GM12875 (cell line): ENCODE results near the gene CERS1.
"Not testable (repeated sequence)": the region's sequence is repeated elsewhere in the genome, so short reads cannot be mapped to it uniquely, and the experiment has no call there.

ENCODE experiments used
- H3K4me3 ChIP-seq: one replicate; pipeline ENCODE4 v1.5.1; 2011; ENCODE audit warnings: low read depth, low read length, control low read depth
- CTCF ChIP-seq: IDR thresholded peaks from 2 replicates; pipeline ENCODE4 v1.5.1; 2011; ENCODE audit warnings: low read depth, mild to moderate bottlenecking, control low read depth, inconsistent platforms, low read length, moderate library complexity, borderline replicate concordance; ENCODE audit not compliant: insufficient read depth

The CERS1 gene

GRCh38 chr19:18919086-18919899, 23.3 kb upstream of the CERS1 start, which contains the start of the genes COPE and DDX49:
COPE (minus strand) TSS chr19:18919387; CDS start chr19:18919348, 39 bp downstream.
DDX49 (plus strand) TSS chr19:18919715; CDS start chr19:18919742, 27 bp downstream.
- peak within 1 kb of the TSS; percentile 95 for H3K4me3 ChIP-seq
- no peak for TF ChIP-seq CTCF

- not testable (repeated sequence) for H3K4me3 ChIP-seq
Observed at GRCh38 chr19:18917593-18917992, 21.6 kb upstream of the CERS1 start.

GRCh38 chr19:18915639-18916038, 19.7 kb upstream of the CERS1 start:
- no peak overlapping the region for H3K4me3 ChIP-seq
- 0 out of 2 replicates have a peak, but pooled peaks have one; percentile 22 for TF ChIP-seq CTCF

- no peak overlapping the region for H3K4me3 ChIP-seq
- TF ChIP-seq CTCF, result no peak
Observed at GRCh38 chr19:18913466-18913865, 17.5 kb upstream of the CERS1 start.

GRCh38 chr19:18912933-18913332, 17.0 kb upstream of the CERS1 start:
- H3K4me3 ChIP-seq, result no peak overlapping the region
- no peak for TF ChIP-seq CTCF

- no peak overlapping the region for H3K4me3 ChIP-seq
- TF ChIP-seq CTCF, result no peak
Observed at GRCh38 chr19:18910801-18911436, 15.0 kb upstream of the CERS1 start.

GRCh38 chr19:18910010-18910409, 14.1 kb upstream of the CERS1 start:
- no peak overlapping the region for H3K4me3 ChIP-seq
- TF ChIP-seq CTCF, result no peak
